ENCODE results near the gene DNM2. TPM values are rescaled to one million over a fixed set of nuclear protein-coding genes. Genes with fewer than 3 reads are reported as not detected.
"Not testable (repeated sequence)": the region's sequence is repeated elsewhere in the genome, so short reads cannot be mapped to it uniquely, and the experiment has no call there.

DNM2 gene
- total RNA-seq, 3 donors from 2014 or later = 318 to 602 (median 562) TPM

- Histone ChIP-seq H3K4me1 (ENCODE audit: low read depth) (peaks cover 35% of the 10 kb centered on the region), H3K9me3 (no peaks in the 10 kb centered on the region), H3K4me3 (no peak overlapping the region), H3K36me3 (ENCODE audit: low read depth) (no peaks in the 10 kb centered on the region)
- TF ChIP-seq CTCF (IDR thresholded peaks at IDR 0.05) = no peak
- intact Hi-C loops (cut with DNase I, micrococcal nuclease) = no loop called here
- ATAC-seq = no peak
- no peak for DNase-seq
Measured at GRCh38 chr19:10756791-10757190, 38.9 kb downstream of the DNM2 start.

GRCh38 chr19:10758050-10758449 is 40.2 kb downstream of the DNM2 start:
- intact Hi-C loops (cut with DNase I, micrococcal nuclease) = not testable (repeated sequence)

GRCh38 chr19:10758978-10759377 is 41.1 kb downstream of the DNM2 start:
- TF ChIP-seq CTCF (IDR thresholded peaks at IDR 0.05) = no peak
- DNase-seq (no peak), ATAC-seq (no peak)
- H3K4me1 ChIP-seq (ENCODE audit: low read depth) = peaks cover 44% of the 10 kb centered on the region
- intact Hi-C loops (cut with DNase I, micrococcal nuclease) = no loop called here
- no peaks in the 10 kb centered on the region for H3K9me3 ChIP-seq
- no peak overlapping the region for H3K4me3 ChIP-seq
- no peaks in the 10 kb centered on the region for H3K36me3 ChIP-seq (ENCODE audit: low read depth)

More at GRCh38 chr19:10758050-10758449, 40.2 kb downstream of the DNM2 start:
- DNase-seq; H3K36me3 ChIP-seq (ENCODE audit: low read depth); H3K9me3 ChIP-seq; H3K4me3 ChIP-seq; ATAC-seq: not testable (repeated sequence)
- peaks cover 35% of the 10 kb centered on the region for H3K4me1 ChIP-seq (ENCODE audit: low read depth)

GRCh38 chr19:10760273-10760944 is 42.5 kb downstream of the DNM2 start:
- Histone ChIP-seq H3K9me3 (no peaks in the 10 kb centered on the region), H3K4me1 (ENCODE audit: low read depth) (peaks cover 52% of the 10 kb centered on the region), H3K4me3 (no peak overlapping the region), H3K36me3 (ENCODE audit: low read depth) (no peaks in the 10 kb centered on the region)
- TF ChIP-seq CTCF (IDR thresholded peaks at IDR 0.05) = no peak
- ATAC-seq = peak; percentile 22
- no peak for DNase-seq
- intact Hi-C loops (cut with DNase I, micrococcal nuclease) = no loop called here

- H3K36me3 ChIP-seq (ENCODE audit: low read depth) = no peaks in the 10 kb centered on the region
- ATAC-seq = no peak
- intact Hi-C loops (cut with DNase I, micrococcal nuclease) = no loop called here
- TF ChIP-seq CTCF (IDR thresholded peaks at IDR 0.05) = no peak
- H3K9me3 ChIP-seq = no peaks in the 10 kb centered on the region
- DNase-seq = peak; percentile 77 to 81 (median 77)
- no peak overlapping the region for H3K4me3 ChIP-seq
- peaks cover 65% of the 10 kb centered on the region for H3K4me1 ChIP-seq (ENCODE audit: low read depth)
Measured at GRCh38 chr19:10761443-10762250, 43.8 kb downstream of the DNM2 start.

GRCh38 chr19:10762656-10763055 is 44.8 kb downstream of the DNM2 start:
- ATAC-seq (peak; percentile 44), DNase-seq (peak; percentile 84 to 91 (median 85))
- Histone ChIP-seq H3K9me3 (no peaks in the 10 kb centered on the region), H3K4me3 (no peak overlapping the region), H3K4me1 (ENCODE audit: low read depth) (peaks cover 74% of the 10 kb centered on the region), H3K36me3 (ENCODE audit: low read depth) (no peaks in the 10 kb centered on the region)
- intact Hi-C loops (cut with DNase I, micrococcal nuclease) = no loop called here
- TF ChIP-seq CTCF (IDR thresholded peaks at IDR 0.05) = no peak

Data from mucosa of descending colon (tissue), 3 donors.